Parathyroid adenoma (tissue), 2 donors: ENCODE results near the gene CAPN7.
"Not testable (repeated sequence)": the region's sequence is repeated elsewhere in the genome, so short reads cannot be mapped to it uniquely, and the experiment has no call there.

Experiments used
- H2AFZ ChIP-seq: fragments of 300-600 bp; sonication (generic); one replicate; pipeline ENCODE4 v1.7.0; 2017; ENCODE audit warnings: antibody characterized with exemption, mild to moderate bottlenecking
- H3K27ac ChIP-seq: fragments of 300-600 bp; sonication (generic); one replicate; pipeline ENCODE4 v1.7.0; 2017
- H3K27me3 ChIP-seq: fragments of 300-600 bp; sonication (generic); one replicate; pipeline ENCODE4 v1.7.0; 2017; ENCODE audit warnings: low read length; ENCODE audit not compliant: control insufficient read depth, insufficient read depth
- H3K36me3 ChIP-seq: fragments of 300-600 bp; sonication (generic); one replicate; pipeline ENCODE4 v1.7.0; 2017; ENCODE audit warnings: low read length; ENCODE audit not compliant: control insufficient read depth, insufficient read depth
- H3K4me1 ChIP-seq: fragments of 300-600 bp; sonication (generic); one replicate; pipeline ENCODE4 v1.7.0; 2017; ENCODE audit warnings: control low read depth
- H3K4me2 ChIP-seq: fragments of 300-600 bp; sonication (generic); one replicate; pipeline ENCODE4 v1.7.0; 2017; ENCODE audit warnings: low read length
- H3K4me3 ChIP-seq: fragments of 300-600 bp; sonication (generic); one replicate; pipeline ENCODE4 v1.7.0; 2017; ENCODE audit warnings: low read depth, low read length
- H3K79me2 ChIP-seq: fragments of 300-600 bp; sonication (generic); one replicate; pipeline ENCODE4 v1.7.0; 2017; ENCODE audit warnings: control low read depth
- H3K9ac ChIP-seq: fragments of 300-600 bp; sonication (generic); one replicate; pipeline ENCODE4 v1.7.0; 2017; ENCODE audit warnings: mild to moderate bottlenecking
- H3K9me3 ChIP-seq: fragments of 300-600 bp; sonication (generic); one replicate; pipeline ENCODE4 v1.7.0; 2017; ENCODE audit warnings: low read length; ENCODE audit not compliant: control insufficient read depth
- CTCF ChIP-seq: fragments of 300-600 bp; sonication (generic); IDR thresholded peaks from one replicate; pipeline ENCODE4 v1.7.0; 2017; ENCODE audit warnings: antibody characterized with exemption, mild to moderate bottlenecking
- donor health status: primary hyperparathyroidism.

Gene CAPN7

GRCh38 chr3:15181963-15182362, 24.1 kb upstream of the CAPN7 start:
- no peaks in the 10 kb centered on the region for H3K4me1 ChIP-seq
- H3K36me3 ChIP-seq: no peaks in the 10 kb centered on the region
- no peak overlapping the region for H3K27ac ChIP-seq
- no peak overlapping the region for H3K9ac ChIP-seq
- H2AFZ ChIP-seq: no peak overlapping the region
- no peaks in the 10 kb centered on the region for H3K79me2 ChIP-seq
- H3K9me3 ChIP-seq: no peaks in the 10 kb centered on the region
- TF ChIP-seq CTCF: no peak
- no peak overlapping the region for H3K4me3 ChIP-seq
- H3K27me3 ChIP-seq: no peaks in the 10 kb centered on the region
- H3K4me2 ChIP-seq: no peak overlapping the region

GRCh38 chr3:15183011-15183410, 23.0 kb upstream of the CAPN7 start:
- TF ChIP-seq CTCF: no peak
- no peaks in the 10 kb centered on the region for H3K4me1 ChIP-seq
- no peak overlapping the region for H3K27ac ChIP-seq
- H3K9me3 ChIP-seq: no peaks in the 10 kb centered on the region
- no peak overlapping the region for H3K4me2 ChIP-seq
- H3K4me3 ChIP-seq: no peak overlapping the region
- H3K27me3 ChIP-seq: no peaks in the 10 kb centered on the region
- no peak overlapping the region for H3K9ac ChIP-seq
- H3K79me2 ChIP-seq: no peaks in the 10 kb centered on the region
- H2AFZ ChIP-seq: no peak overlapping the region
- no peaks in the 10 kb centered on the region for H3K36me3 ChIP-seq

- H3K79me2 ChIP-seq: no peaks in the 10 kb centered on the region
- no peak overlapping the region for H3K9ac ChIP-seq
- no peaks in the 10 kb centered on the region for H3K36me3 ChIP-seq
- no peak overlapping the region for H3K4me3 ChIP-seq
- no peaks in the 10 kb centered on the region for H3K27me3 ChIP-seq
- no peaks in the 10 kb centered on the region for H3K4me1 ChIP-seq
- no peak overlapping the region for H3K27ac ChIP-seq
- no peaks in the 10 kb centered on the region for H3K9me3 ChIP-seq
- no peak for TF ChIP-seq CTCF
- H3K4me2 ChIP-seq: no peak overlapping the region
- no peak overlapping the region for H2AFZ ChIP-seq
Measured at GRCh38 chr3:15185404-15185803, 20.6 kb upstream of the CAPN7 start.

- no peak overlapping the region for H3K4me2 ChIP-seq
- H3K4me1 ChIP-seq: no peaks in the 10 kb centered on the region
- H3K4me3 ChIP-seq: no peak overlapping the region
- H3K36me3 ChIP-seq: no peaks in the 10 kb centered on the region
- no peaks in the 10 kb centered on the region for H3K9me3 ChIP-seq
- no peak overlapping the region for H2AFZ ChIP-seq
- H3K27ac ChIP-seq: no peak overlapping the region
- no peaks in the 10 kb centered on the region for H3K79me2 ChIP-seq
- no peak overlapping the region for H3K9ac ChIP-seq
- TF ChIP-seq CTCF: no peak
- no peaks in the 10 kb centered on the region for H3K27me3 ChIP-seq
Measured at GRCh38 chr3:15186101-15186476, 20.0 kb upstream of the CAPN7 start.

- H3K4me3 ChIP-seq, H3K27me3 ChIP-seq, H3K36me3 ChIP-seq, H3K4me1 ChIP-seq, H3K4me2 ChIP-seq, H3K79me2 ChIP-seq, H2AFZ ChIP-seq, H3K27ac ChIP-seq, H3K9ac ChIP-seq, H3K9me3 ChIP-seq: not testable (repeated sequence)
Measured at GRCh38 chr3:15186477-15187164, 19.4 kb upstream of the CAPN7 start.
